Measurements from ENCODE around the gene ERCC6L2. TPM values are rescaled to one million over a fixed set of nuclear protein-coding genes. Genes with fewer than 3 reads are reported as not detected.

ERCC6L2 gene
- total and polyA plus RNA-seq, 5 donors from 2014 or later = 22.2 to 48.0 (median 38.8) TPM

DNA sequence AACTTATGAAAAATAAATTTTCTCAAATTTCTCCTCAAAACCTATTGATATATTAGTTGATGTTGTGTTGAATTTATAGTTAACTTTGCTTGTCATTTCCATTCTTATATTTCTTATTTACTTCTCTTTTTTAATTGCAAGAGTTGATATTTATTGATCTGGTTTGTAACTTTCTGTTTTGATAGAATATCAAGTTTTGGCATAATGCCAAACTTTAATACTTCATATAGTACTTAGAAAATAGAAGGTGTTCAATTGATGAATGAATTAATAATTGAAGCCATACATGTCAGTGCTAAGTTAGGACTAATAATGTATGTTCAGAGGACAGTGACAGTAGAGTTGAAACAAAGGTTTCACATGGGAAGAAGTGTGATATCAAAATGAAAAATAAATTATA lies 27.9 kb downstream of the ERCC6L2 start:
- Mint-ChIP-seq H3K27me3 (peaks cover 4% of the 10 kb centered on the region), H3K4me1 (peaks cover 6 to 35% (median 31%) of the 10 kb centered on the region in 4 donors), H3K36me3 (peaks cover 18% of the 10 kb centered on the region), H3K9me3 (no peaks in the 10 kb centered on the region), H3K27ac (no peak overlapping the region), H3K4me3 (no peak overlapping the region)
- Histone ChIP-seq H3K27me3 (ENCODE audit: control insufficient read depth, insufficient read depth, low read length) (no peaks in the 10 kb centered on the region), H3K36me3 (ENCODE audit: control insufficient read depth, insufficient read depth, low read length) (peaks cover 11% of the 10 kb centered on the region), H3K4me1 (ENCODE audit: control insufficient read depth, insufficient read depth, low read length, poor library complexity, severe bottlenecking) (no peaks in the 10 kb centered on the region), H3K9me3 (ENCODE audit: control insufficient read depth in 2 of 2, low read length in 2 of 2) (no peaks in the 10 kb centered on the region), H3K4me3 (ENCODE audit: low read depth, low read length) (no peak overlapping the region), H3K27ac (ENCODE audit: insufficient read depth, low read length, poor library complexity, severe bottlenecking) (no peak overlapping the region)
- ATAC-seq (ENCODE audit: low read depth in 2 of 2) = no peak
- no peak for DNase-seq

DNA sequence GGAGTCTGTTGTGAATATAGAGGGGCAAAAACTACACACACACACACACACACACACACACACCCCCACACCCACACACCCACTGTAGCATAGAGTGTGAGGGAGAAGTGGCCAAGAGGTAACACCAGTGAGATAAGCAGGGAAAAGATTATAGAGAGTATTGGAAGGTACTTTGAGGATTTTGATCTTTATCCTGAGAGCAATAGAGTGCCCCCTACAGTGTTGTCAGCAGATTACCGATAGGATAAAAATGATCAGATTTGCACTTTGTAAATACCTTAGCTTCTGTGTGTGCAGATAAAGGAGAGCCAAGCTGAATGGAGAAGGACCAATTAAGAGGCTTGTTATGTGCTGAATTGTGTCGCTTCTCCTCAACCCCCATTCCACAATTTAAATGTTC lies 32.3 kb downstream of the ERCC6L2 start:
- Histone ChIP-seq H3K36me3 (ENCODE audit: control insufficient read depth, insufficient read depth, low read length) (peaks cover 6% of the 10 kb centered on the region), H3K27me3 (ENCODE audit: control insufficient read depth, insufficient read depth, low read length) (no peaks in the 10 kb centered on the region), H3K4me3 (ENCODE audit: low read depth, low read length) (no peak overlapping the region), H3K4me1 (ENCODE audit: control insufficient read depth, insufficient read depth, low read length, poor library complexity, severe bottlenecking) (no peaks in the 10 kb centered on the region), H3K9me3 (ENCODE audit: control insufficient read depth in 2 of 2, low read length in 2 of 2) (no peaks in the 10 kb centered on the region), H3K27ac (ENCODE audit: insufficient read depth, low read length, poor library complexity, severe bottlenecking) (no peak overlapping the region)
- Mint-ChIP-seq H3K36me3 (peaks cover 11% of the 10 kb centered on the region), H3K4me3 (no peak overlapping the region), H3K4me1 (peaks cover 18 to 36% (median 34%) of the 10 kb centered on the region in 4 donors), H3K9me3 (no peaks in the 10 kb centered on the region), H3K27me3 (peaks cover 4% of the 10 kb centered on the region), H3K27ac (no peak overlapping the region)
- DNase-seq (peak in 1 of 3 donors; percentile 16), ATAC-seq (ENCODE audit: low read depth in 2 of 2) (no peak)

GRCh38 chr9:95910023-95910707 lies 34.7 kb downstream of the ERCC6L2 start:
- no peak overlapping the region for H3K27ac ChIP-seq (ENCODE audit: insufficient read depth, low read length, poor library complexity, severe bottlenecking)
- ATAC-seq (ENCODE audit: low read depth in 2 of 2) (no peak), DNase-seq (no peak)
- H3K9me3 ChIP-seq (ENCODE audit: control insufficient read depth in 2 of 2, low read length in 2 of 2) = no peaks in the 10 kb centered on the region
- Mint-ChIP-seq H3K4me1 (peaks cover 18 to 38% (median 34%) of the 10 kb centered on the region in 4 donors), H3K36me3 (peaks cover 25% of the 10 kb centered on the region), H3K9me3 (no peaks in the 10 kb centered on the region), H3K4me3 (no peak overlapping the region), H3K27me3 (peaks cover 2% of the 10 kb centered on the region), H3K27ac (no peak overlapping the region)
- H3K27me3 ChIP-seq (ENCODE audit: control insufficient read depth, insufficient read depth, low read length) = no peaks in the 10 kb centered on the region
- no peak overlapping the region for H3K4me3 ChIP-seq (ENCODE audit: low read depth, low read length)
- peaks cover 6% of the 10 kb centered on the region for H3K36me3 ChIP-seq (ENCODE audit: control insufficient read depth, insufficient read depth, low read length)
- H3K4me1 ChIP-seq (ENCODE audit: control insufficient read depth, insufficient read depth, low read length, poor library complexity, severe bottlenecking) = no peaks in the 10 kb centered on the region

DNA sequence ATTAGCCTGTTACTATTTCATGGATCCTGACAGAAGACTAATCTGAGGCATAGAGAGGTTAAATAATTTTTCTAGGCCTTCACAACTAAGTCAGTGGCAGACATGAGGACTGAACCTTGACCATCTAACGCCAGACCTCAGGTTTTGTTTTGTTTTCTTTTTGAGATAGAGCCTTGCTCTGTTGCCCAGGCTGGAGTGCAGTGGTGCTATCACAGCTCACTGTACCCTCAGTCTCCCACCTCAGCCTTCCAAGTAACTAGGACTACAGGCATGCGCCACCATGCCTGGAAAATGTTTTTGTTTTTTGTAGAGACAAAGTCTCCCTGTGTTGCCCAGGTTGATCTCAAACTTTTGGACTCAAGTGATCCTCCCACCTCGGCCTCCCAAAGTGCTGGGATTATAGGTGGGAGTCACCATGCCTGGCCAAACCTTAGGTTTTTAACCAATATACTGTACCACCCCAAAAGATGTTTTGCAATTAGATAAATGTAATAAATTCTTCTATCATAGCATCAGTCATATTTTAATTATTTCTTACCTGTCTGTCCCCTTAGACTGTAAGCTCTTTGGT lies 35.4 kb downstream of the ERCC6L2 start:
- ATAC-seq (ENCODE audit: low read depth in 2 of 2) = no peak
- H3K4me1 Mint-ChIP-seq = peaks cover 18 to 35% (median 28%) of the 10 kb centered on the region in 4 donors
- peak overlapping the region in 1 of 4 donors; percentile 54 for H3K4me3 Mint-ChIP-seq
- H3K9me3 Mint-ChIP-seq = no peaks in the 10 kb centered on the region
- no peaks in the 10 kb centered on the region for H3K27me3 Mint-ChIP-seq
- no peak overlapping the region for H3K27ac Mint-ChIP-seq
- Histone ChIP-seq H3K4me3 (ENCODE audit: low read depth, low read length) (no peak overlapping the region), H3K27me3 (ENCODE audit: control insufficient read depth, insufficient read depth, low read length) (no peaks in the 10 kb centered on the region), H3K27ac (ENCODE audit: insufficient read depth, low read length, poor library complexity, severe bottlenecking) (no peak overlapping the region), H3K4me1 (ENCODE audit: control insufficient read depth, insufficient read depth, low read length, poor library complexity, severe bottlenecking) (no peaks in the 10 kb centered on the region), H3K9me3 (ENCODE audit: control insufficient read depth in 2 of 2, low read length in 2 of 2) (no peaks in the 10 kb centered on the region), H3K36me3 (ENCODE audit: control insufficient read depth, insufficient read depth, low read length) (peaks cover 12% of the 10 kb centered on the region)
- H3K36me3 Mint-ChIP-seq = peaks cover 24% of the 10 kb centered on the region
- DNase-seq = no peak

DNA sequence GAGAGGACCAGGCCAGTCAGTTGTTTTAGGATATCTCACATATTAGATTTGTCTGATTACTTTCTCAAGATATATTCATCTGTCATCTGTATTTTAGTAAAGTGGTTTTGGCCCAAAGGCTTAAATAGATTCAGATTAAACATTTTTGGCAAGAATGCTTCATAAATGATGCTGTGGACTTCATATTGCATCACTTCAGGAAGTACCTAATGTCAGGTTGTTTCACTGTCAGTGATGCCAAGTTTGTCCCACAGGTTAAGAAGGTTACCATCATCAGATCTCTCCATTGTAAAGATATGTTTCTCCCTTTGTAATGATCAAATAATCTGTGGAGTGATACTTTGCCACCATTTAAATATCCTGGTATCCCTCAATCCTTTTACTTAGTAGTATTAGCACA lies 37.3 kb downstream of the ERCC6L2 start:
- H3K36me3 ChIP-seq (ENCODE audit: control insufficient read depth, insufficient read depth, low read length) = peaks cover 22% of the 10 kb centered on the region
- Mint-ChIP-seq H3K4me3 (no peak overlapping the region), H3K4me1 (peaks cover 15 to 24% (median 16%) of the 10 kb centered on the region in 4 donors), H3K9me3 (no peaks in the 10 kb centered on the region), H3K27ac (no peak overlapping the region), H3K27me3 (no peaks in the 10 kb centered on the region), H3K36me3 (peaks cover 32% of the 10 kb centered on the region)
- H3K27me3 ChIP-seq (ENCODE audit: control insufficient read depth, insufficient read depth, low read length) = no peaks in the 10 kb centered on the region
- no peak overlapping the region for H3K27ac ChIP-seq (ENCODE audit: insufficient read depth, low read length, poor library complexity, severe bottlenecking)
- ATAC-seq (ENCODE audit: low read depth in 2 of 2) (no peak), DNase-seq (no peak)
- no peaks in the 10 kb centered on the region for H3K4me1 ChIP-seq (ENCODE audit: control insufficient read depth, insufficient read depth, low read length, poor library complexity, severe bottlenecking)
- H3K4me3 ChIP-seq (ENCODE audit: low read depth, low read length) = no peak overlapping the region
- H3K9me3 ChIP-seq (ENCODE audit: control insufficient read depth in 2 of 2, low read length in 2 of 2) = no peaks in the 10 kb centered on the region

DNA sequence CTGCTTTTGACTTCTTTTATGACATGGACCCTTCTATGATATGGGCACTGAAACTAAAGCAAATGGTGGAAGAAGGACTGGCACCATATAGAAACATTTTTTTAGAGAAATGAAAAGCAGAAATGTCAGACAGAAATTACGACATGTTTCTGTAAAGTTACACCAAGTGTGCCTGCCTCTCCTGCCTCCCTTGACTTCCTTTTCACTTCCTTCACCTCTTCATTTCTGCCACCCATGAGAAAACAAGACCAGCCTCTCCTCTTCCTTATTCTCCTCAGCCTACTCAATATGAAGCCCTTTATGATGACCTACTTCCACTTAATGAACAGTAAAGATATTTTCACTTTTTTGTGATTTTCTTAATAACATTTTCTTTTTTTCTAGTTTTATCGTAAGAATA lies 44.5 kb downstream of the ERCC6L2 start:
- peaks cover 68% of the 10 kb centered on the region for H3K36me3 ChIP-seq (ENCODE audit: control insufficient read depth, insufficient read depth, low read length)

DNA sequence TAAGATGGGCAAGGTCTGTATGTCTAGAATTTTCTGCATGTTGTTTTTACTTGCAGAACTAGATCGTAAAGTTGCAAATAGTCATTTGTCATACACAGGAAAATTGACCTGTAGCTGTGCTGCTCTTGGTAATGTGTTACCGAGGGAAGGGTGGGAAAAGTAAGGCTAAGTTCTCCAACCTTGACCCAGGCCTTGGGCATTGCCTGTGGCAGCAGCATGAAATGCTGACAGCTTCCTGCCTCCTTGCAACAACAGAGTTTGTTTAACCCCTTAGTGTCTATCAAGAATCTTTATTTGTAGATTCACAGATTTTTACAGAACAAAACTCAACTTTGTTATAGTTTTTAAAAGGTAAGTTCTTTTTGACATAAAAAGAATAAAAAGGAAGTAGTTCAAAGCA lies 48.3 kb downstream of the ERCC6L2 start:
- Mint-ChIP-seq H3K36me3 (peaks cover 36% of the 10 kb centered on the region), H3K27ac (no peak overlapping the region), H3K4me3 (no peak overlapping the region), H3K27me3 (no peaks in the 10 kb centered on the region), H3K4me1 (peaks cover 0 to 6% (median 4%) of the 10 kb centered on the region in 4 donors), H3K9me3 (no peaks in the 10 kb centered on the region)
- ATAC-seq (ENCODE audit: low read depth in 2 of 2) (no peak), DNase-seq (no peak)
- no peaks in the 10 kb centered on the region for H3K27me3 ChIP-seq (ENCODE audit: control insufficient read depth, insufficient read depth, low read length)
- H3K36me3 ChIP-seq (ENCODE audit: control insufficient read depth, insufficient read depth, low read length) = peaks cover 60% of the 10 kb centered on the region
- no peak overlapping the region for H3K4me3 ChIP-seq (ENCODE audit: low read depth, low read length)
- no peak overlapping the region for H3K27ac ChIP-seq (ENCODE audit: insufficient read depth, low read length, poor library complexity, severe bottlenecking)
- no peaks in the 10 kb centered on the region for H3K4me1 ChIP-seq (ENCODE audit: control insufficient read depth, insufficient read depth, low read length, poor library complexity, severe bottlenecking)
- no peaks in the 10 kb centered on the region for H3K9me3 ChIP-seq (ENCODE audit: control insufficient read depth in 2 of 2, low read length in 2 of 2)

More for the DNA sequence above, 44.5 kb downstream of the ERCC6L2 start:
- ATAC-seq (ENCODE audit: low read depth in 2 of 2) = no peak
- Mint-ChIP-seq H3K4me1 (peaks cover 0 to 6% (median 1%) of the 10 kb centered on the region in 4 donors), H3K27me3 (no peaks in the 10 kb centered on the region), H3K36me3 (peaks cover 42% of the 10 kb centered on the region), H3K9me3 (no peaks in the 10 kb centered on the region), H3K27ac (no peak overlapping the region), H3K4me3 (no peak overlapping the region)
- no peak overlapping the region for H3K4me3 ChIP-seq (ENCODE audit: low read depth, low read length)
- H3K27ac ChIP-seq (ENCODE audit: insufficient read depth, low read length, poor library complexity, severe bottlenecking) = no peak overlapping the region
- H3K27me3 ChIP-seq (ENCODE audit: control insufficient read depth, insufficient read depth, low read length) = no peaks in the 10 kb centered on the region
- H3K4me1 ChIP-seq (ENCODE audit: control insufficient read depth, insufficient read depth, low read length, poor library complexity, severe bottlenecking) = no peaks in the 10 kb centered on the region
- no peaks in the 10 kb centered on the region for H3K9me3 ChIP-seq (ENCODE audit: control insufficient read depth in 2 of 2, low read length in 2 of 2)
- no peak for DNase-seq

GRCh38 chr9:95924987-95925386 lies 49.5 kb downstream of the ERCC6L2 start:
- peaks cover 61% of the 10 kb centered on the region for H3K36me3 ChIP-seq (ENCODE audit: control insufficient read depth, insufficient read depth, low read length)
- no peak overlapping the region for H3K27ac ChIP-seq (ENCODE audit: insufficient read depth, low read length, poor library complexity, severe bottlenecking)
- ATAC-seq (ENCODE audit: low read depth in 2 of 2) (no peak), DNase-seq (no peak)
- Mint-ChIP-seq H3K27me3 (no peaks in the 10 kb centered on the region), H3K4me3 (peak overlapping the region in 1 of 4 donors; percentile 85), H3K9me3 (no peaks in the 10 kb centered on the region), H3K27ac (no peak overlapping the region), H3K4me1 (peaks cover 0 to 5% (median 4%) of the 10 kb centered on the region in 4 donors), H3K36me3 (peaks cover 33% of the 10 kb centered on the region)
- no peak overlapping the region for H3K4me3 ChIP-seq (ENCODE audit: low read depth, low read length)
- H3K27me3 ChIP-seq (ENCODE audit: control insufficient read depth, insufficient read depth, low read length) = no peaks in the 10 kb centered on the region
- H3K9me3 ChIP-seq (ENCODE audit: control insufficient read depth in 2 of 2, low read length in 2 of 2) = no peaks in the 10 kb centered on the region
- H3K4me1 ChIP-seq (ENCODE audit: control insufficient read depth, insufficient read depth, low read length, poor library complexity, severe bottlenecking) = no peaks in the 10 kb centered on the region
